GM21737 (cell line): ENCODE measurements around the gene FDX2.
"Not testable (repeated sequence)": the region's sequence is repeated elsewhere in the genome, so short reads cannot be mapped to it uniquely, and the experiment has no call there.

ENCODE experiments used
- ATAC-seq: cut with Tn5 transposase; IDR thresholded peaks from one replicate; pipeline ENCODE4 v1.9.1; 2021; ENCODE audit warnings: mild to moderate bottlenecking, moderate library complexity; ENCODE audit not compliant: unreplicated experiment

The FDX2 gene

DNA sequence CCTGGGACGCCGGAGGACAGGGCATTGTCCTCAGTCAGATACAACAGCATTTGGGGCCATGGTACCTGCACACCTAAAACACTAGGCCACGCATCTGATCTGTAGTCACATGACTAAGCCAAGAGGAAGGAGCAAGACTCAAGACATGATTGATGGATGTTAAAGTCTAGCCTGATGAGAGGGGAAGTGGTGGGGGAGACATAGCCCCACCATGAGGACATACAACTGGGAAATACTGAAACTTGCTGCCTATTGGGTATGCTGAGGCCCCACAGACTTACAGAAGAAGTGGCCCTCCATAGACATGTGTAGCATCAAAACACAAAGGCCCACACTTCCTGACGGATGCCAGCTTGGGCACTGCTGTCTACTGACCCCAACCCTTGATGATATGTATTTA is 30.4 kb downstream of the FDX2 start:
- ATAC-seq: no peak

GRCh38 chr19:10284960-10285278 is 30.9 kb downstream of the FDX2 start:
- no peak for ATAC-seq

DNA sequence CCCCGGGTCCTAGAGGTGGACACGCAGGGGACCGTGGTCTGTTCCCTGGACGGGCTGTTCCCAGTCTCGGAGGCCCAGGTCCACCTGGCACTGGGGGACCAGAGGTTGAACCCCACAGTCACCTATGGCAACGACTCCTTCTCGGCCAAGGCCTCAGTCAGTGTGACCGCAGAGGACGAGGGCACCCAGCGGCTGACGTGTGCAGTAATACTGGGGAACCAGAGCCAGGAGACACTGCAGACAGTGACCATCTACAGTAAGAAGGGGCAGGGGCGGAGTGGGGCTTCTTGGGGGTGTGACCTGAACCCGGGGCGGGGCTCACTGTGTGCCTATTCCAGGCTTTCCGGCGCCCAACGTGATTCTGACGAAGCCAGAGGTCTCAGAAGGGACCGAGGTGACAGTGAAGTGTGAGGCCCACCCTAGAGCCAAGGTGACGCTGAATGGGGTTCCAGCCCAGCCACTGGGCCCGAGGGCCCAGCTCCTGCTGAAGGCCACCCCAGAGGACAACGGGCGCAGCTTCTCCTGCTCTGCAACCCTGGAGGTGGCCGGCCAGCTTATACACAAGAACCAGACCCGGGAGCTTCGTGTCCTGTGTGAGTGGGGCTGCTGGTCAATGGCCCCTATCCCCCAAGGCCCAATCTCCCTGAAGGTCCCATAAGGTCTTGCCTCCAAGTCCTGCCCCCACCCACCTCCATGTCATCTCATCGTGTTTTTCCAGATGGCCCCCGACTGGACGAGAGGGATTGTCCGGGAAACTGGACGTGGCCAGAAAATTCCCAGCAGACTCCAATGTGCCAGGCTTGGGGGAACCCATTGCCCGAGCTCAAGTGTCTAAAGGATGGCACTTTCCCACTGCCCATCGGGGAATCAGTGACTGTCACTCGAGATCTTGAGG is 31.5 kb downstream of the FDX2 start:
- no peak for ATAC-seq

DNA sequence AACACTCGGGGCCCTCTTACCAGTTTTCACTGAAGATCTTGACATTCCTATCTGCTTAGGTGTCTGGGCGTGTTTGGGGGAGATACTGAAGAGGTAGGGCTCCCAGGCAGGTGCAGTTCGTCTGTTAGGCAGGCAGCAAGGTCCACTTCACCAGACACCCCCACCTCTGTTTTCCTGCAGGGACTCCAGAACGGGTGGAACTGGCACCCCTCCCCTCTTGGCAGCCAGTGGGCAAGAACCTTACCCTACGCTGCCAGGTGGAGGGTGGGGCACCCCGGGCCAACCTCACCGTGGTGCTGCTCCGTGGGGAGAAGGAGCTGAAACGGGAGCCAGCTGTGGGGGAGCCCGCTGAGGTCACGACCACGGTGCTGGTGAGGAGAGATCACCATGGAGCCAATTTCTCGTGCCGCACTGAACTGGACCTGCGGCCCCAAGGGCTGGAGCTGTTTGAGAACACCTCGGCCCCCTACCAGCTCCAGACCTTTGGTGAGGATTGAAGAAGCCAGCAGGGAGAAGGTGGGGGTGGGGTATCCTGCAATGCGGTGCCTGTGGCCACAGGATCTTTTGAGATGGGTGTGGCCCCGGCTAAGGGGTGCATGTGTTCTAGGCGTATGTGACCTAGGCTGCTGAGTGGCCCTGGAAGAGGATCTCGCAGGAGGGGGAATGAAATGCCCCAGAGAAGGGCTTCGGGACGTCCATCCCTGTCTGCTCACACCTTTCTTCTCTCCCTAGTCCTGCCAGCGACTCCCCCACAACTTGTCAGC is 32.3 kb downstream of the FDX2 start:
- ATAC-seq: no peak

DNA sequence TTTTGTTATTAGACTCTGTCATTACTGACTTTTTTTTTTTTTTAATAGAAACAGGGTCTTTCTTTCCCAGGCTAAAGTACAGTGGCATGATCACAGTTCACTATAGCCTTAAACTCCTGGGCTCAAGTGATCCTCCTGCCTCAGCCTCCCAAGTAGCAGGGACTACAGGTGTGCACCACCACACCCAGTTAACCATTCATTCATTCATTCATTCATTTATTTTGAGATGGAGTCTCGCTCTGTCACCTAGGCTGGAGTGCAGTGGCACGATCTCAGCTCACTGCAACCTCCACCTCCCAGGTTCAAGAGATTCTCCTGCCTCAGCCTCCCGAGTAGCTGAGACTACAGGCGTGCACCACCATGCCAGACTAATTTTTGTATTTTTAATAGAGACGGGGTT is 33.8 kb downstream of the FDX2 start:
- not testable (repeated sequence) for ATAC-seq

DNA sequence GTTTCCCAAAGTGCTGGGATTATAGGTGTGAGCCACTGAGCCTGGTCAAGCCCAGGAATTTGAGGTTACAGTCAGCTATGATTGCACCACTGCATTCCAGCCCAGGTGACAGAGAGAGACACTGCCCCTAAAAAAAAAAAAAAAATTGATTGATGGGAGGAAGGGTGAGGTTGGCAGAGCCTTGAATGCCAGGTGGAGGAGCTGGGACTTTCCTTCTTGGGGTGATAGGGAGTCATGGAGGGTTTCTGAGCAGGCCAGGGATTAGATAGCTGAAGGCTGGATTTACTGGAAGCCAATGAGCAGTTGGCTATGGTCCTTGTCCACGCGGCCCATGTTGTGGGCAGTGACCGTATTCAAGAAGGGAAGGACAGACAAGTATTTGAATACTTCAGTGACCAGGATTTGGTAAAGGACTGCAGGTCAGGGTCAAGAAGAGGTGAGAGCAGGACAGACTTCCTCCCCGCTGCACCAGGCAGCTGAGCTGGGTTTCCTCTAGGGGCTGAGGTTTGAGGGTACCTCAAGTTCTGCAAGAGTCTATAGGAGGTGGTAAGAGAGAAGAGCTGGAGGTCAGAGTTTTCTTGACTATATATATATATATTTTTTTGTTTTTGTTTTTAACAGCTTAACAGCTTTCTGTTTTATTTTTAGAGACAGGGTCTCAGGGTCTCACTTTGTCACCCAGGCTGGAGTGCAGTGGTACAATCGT is 35.9 kb downstream of the FDX2 start:
- ATAC-seq: no peak

- ATAC-seq: no peak
These were observed 36.9 kb downstream of the FDX2 start for GRCh38 chr19:10278935-10279334.

DNA sequence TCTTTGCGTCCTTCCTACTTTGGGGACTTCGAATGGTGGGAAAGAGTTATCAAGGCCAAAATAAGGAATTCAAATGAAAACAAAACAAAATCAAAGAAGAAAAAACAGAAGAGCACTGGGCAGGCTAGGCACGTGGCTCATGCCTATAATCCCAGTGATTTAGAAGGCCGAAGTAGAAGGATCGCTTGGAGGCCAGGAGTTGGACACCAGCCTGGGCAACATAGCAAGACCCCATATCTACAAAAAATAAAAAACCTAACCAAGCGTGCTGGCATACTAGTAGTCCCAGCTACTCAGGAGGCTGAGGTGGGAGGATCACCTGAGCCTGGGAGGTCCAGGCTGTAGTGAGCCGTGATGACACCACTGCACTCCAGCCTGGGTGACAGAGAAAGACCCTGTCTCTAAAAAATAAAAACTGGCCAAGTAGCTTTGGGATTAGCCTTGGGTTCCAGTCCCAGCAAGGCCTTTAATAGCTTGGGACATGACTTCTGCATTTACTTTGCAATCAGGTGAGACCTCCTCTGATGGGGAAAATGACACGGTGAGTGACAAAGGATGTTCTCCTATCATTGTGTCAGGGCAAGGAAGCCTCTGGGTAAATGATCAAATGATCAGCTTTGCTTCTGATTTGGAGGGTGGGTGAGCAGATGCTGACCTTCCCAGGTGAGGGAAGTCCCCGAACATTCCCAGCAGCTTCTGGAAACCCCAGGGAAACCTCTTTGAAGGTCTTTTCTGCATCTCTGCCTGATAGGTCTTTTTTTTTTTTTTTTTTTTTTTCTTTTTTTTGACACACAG is 37.8 kb downstream of the FDX2 start:
- no peak for ATAC-seq

GRCh38 chr19:10274589-10274988 is 41.2 kb downstream of the FDX2 start:
- ATAC-seq: no peak

- no peak for ATAC-seq
These were observed 44.2 kb downstream of the FDX2 start for GRCh38 chr19:10271543-10272086.

GRCh38 chr19:10270616-10271394 is 45.0 kb downstream of the FDX2 start, which contains the start of gene ICAM1:
ICAM1 (plus strand) TSS chr19:10271120; CDS start chr19:10271160, 40 bp downstream.
- ATAC-seq: no peak

DNA sequence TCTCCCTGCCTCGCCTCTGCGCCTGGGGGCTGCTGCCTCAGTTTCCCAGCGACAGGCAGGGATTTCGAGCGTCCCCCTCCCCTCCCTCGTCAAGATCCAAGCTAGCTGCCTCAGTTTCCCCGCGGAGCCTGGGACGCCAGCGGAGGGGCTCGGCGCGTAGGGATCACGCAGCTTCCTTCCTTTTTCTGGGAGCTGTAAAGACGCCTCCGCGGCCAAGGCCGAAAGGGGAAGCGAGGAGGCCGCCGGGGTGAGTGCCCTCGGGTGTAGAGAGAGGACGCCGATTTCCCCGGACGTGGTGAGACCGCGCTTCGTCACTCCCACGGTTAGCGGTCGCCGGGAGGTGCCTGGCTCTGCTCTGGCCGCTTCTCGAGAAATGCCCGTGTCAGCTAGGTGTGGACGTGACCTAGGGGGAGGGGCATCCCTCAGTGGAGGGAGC is 45.6 kb downstream of the FDX2 start:
- ATAC-seq: no peak

GRCh38 chr19:10269333-10270179 is 46.3 kb downstream of the FDX2 start:
- no peak for ATAC-seq

DNA sequence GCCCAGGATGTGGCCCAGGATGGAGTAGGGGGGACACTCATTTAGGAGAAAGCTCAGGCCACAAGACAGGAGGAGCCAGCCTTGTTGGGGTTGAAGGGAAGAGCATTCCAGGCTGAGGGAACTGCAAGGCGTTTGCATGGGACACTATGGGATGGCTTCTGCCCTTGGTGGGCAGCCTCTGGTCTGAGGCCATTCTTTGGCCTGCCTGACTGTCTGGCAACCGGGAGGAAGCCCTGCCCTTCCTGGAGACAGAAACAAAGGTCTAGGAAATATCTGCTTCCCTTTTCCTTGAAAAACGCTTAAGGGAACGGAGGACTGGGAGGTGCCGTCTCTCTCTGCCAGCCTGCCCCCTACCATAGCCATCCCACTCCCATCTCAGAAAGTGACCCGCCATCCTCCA is 47.7 kb downstream of the FDX2 start:
- no peak for ATAC-seq

DNA sequence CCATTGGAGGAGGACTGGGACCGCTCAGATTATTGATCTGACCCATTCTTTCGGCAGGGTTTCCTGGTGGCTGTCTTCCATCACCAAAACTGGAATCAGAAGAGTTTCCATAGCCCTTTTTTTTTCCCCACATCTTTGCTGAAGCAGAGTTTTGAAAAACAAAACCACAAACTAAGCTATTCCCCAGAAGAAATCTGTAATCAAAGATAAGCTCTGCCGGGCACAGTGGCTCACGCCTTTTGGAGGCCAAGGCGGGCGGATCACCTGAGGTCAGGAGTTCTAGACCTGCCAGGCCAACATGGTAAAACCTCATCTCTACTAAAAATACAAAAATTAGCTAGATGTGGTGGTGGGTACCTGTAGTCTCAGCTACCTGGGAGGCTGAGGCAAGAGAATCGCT is 49.1 kb downstream of the FDX2 start:
- no peak for ATAC-seq

DNA sequence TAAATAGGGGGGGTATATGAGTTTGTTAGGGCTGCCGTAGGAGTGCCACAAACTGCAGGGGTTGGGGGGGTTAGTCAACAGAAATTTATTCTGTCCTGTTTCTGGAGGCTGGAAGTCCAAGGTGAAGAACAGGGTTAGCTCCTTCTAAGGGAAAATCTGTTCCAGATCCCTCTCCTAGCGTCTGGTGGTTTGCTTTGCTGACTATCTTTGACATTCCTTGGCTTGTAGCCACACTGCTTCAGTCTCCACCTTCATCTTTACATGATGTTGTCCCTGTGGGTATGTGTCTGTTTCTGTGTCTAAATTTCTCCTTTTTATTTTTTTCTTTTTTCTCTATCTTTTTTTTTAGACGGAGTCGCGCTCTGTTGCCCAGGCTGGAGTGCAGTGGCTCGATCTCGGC is 53.0 kb downstream of the FDX2 start:
- no peak for ATAC-seq

GRCh38 chr19:10260141-10260584 is 55.7 kb downstream of the FDX2 start:
- ATAC-seq: no peak
